Measurements from ENCODE around the gene SLC48A1.

SLC48A1 gene

DNA sequence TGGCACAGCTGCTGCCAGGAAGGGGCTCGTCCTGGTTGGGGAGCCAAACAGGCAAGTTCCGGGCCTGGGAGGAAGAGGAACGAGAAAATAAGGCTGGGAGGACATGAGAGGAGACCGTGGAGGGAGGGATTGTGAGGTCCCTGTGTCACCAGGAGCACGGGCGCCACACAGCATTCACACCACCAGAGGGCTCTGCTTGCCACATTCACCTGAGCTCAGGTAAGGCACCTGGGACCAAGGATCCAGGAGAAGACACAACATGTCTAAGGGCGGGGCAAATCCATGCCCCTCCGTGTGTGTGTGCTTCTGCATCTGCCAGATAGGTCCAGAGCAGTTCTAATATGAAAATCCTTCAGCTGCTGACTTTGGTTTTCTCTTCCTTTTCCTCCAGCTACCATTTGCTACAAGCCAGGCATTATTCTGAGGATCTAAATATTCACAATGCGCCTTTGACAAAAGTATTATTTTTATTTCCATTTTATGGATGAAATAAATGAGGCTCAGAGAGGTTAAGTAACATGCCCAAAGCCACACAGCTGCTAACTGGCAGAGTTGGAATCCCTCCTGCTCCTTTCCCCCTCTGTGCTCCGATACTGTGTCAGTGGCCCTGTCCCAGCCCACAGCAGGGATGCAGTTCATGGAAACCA is 28.9 kb upstream of the SLC48A1 start:
- DNase-seq (ENCODE audit: low spot score): peak; percentile 88

DNA sequence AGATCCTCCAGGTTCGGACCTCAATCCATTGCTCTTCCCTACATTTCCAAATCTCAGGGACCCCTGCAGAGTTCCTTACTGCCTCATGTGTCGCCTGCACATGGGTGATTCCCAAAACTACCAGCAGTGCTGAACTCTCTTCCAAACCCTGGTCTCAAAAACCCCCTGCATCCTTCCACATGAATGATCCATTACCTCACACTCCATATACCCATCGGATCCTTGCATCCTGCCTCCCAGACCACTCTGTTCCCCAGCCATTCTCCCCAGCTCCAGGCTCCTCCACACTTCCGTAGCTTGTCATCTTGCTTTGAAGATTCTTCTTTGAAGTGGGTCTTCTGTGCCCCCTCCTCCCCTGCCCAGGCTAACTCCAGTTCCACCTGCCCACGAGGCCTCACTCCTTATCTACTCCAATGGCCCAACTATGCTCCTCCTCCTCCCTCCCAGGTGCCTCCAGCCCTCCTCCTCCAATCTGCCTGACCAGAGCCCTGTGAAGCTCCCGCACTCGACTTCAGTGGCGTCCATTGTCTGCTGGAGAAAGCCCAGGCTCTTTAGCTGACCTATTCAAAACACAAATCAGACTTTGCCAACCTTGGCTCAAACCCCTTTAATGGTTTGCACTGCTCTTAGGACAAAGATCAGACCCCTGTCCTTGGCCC is 28.1 kb upstream of the SLC48A1 start:
- DNase-seq (ENCODE audit: low spot score): no peak

- DNase-seq (ENCODE audit: low spot score): no peak
Observed at GRCh38 chr12:47745485-47746041, 27.5 kb upstream of the SLC48A1 start.

DNA sequence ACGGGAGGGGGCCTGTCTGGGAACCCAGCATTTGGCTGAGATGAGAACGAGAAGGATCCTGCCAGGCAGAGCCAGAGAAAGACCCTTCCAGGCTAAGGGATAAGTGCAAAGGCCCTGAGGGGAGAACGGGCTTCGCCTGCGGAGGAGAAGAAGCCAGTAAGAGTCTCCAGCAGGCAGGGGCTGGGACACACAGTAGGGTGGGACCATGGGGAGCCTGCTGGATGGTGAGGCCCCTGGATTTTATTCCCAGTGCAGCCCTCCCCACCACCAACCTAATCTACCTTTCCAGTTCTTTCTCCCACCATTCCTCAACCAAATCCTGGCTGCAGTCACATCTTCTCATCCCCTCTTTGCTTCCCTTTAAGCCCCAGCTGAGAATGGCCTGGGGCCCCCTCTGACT is 27.0 kb upstream of the SLC48A1 start:
- DNase-seq (ENCODE audit: low spot score): no peak

- no peak for DNase-seq (ENCODE audit: low spot score)
Observed at GRCh38 chr12:47746523-47746922, 26.5 kb upstream of the SLC48A1 start.

- DNase-seq (ENCODE audit: low spot score): no peak
Observed at GRCh38 chr12:47747126-47747525, 25.9 kb upstream of the SLC48A1 start.

DNA sequence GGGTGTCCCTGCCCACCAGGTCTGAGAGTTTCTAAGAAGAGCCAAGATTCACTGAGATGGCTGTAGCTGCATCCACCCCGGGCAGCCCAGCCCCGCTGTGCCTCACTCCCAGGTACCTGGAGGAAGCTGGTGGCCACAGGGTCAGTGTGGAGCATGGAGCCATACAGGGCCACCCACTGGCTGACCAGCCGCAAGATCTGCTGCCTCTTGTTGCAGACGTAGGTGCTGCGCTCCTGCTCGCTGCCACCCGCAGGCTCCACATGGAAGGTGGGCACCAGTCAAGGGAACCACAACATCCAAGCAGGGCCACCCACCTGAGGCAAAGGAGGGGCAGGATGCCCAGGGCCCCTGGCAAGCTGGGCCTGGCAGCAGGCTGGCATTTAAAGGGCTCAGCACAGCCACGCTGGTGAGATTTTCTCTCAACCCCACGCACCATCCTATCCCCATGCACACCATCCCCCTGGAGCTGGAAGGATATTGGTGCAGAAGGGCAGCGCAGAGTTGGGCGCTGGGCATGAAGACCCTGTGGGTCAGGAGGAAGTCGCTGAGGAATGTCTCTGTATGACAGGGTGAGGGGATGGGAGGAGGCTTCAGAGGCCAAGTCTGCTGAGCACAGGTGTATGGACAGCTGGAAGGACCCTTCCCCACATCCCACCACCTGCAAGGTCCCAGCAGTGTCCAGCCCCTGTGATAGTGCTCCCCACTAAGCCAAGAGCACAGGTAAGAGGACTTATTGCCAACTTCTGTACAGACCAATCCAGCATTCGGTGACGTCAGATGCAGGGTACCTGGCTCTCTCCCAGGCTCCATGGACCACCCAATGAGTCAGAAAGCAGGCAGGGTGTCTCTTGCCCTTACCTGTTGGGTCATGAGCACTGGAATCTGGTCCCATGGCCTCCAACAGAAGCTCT is 25.2 kb upstream of the SLC48A1 start:
- no peak for DNase-seq (ENCODE audit: low spot score)

DNA sequence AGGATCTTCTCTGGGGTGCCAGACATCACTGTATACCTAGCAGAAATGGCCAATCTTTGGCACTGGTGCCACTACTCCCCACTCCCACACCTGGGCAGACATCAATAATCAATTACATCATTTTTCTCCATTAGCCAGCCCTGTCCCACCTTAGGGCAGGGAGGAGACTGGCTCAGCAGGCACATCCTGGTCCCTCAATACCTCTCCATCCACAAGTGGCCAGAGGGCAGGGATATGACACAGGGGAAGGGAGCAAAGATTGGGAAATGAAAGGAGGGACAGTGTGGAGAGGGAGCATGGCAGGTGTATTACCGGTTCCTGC is 24.6 kb upstream of the SLC48A1 start:
- DNase-seq (ENCODE audit: low spot score): no peak

GRCh38 chr12:47748899-47749298 is 24.1 kb upstream of the SLC48A1 start:
- DNase-seq (ENCODE audit: low spot score): no peak

- no peak for DNase-seq (ENCODE audit: low spot score)
Observed at GRCh38 chr12:47750229-47750798, 22.7 kb upstream of the SLC48A1 start.

- no peak for DNase-seq (ENCODE audit: low spot score)
Observed at GRCh38 chr12:47750916-47751470, 22.0 kb upstream of the SLC48A1 start.

GRCh38 chr12:47751561-47751960 is 21.5 kb upstream of the SLC48A1 start:
- no peak for DNase-seq (ENCODE audit: low spot score)

DNA sequence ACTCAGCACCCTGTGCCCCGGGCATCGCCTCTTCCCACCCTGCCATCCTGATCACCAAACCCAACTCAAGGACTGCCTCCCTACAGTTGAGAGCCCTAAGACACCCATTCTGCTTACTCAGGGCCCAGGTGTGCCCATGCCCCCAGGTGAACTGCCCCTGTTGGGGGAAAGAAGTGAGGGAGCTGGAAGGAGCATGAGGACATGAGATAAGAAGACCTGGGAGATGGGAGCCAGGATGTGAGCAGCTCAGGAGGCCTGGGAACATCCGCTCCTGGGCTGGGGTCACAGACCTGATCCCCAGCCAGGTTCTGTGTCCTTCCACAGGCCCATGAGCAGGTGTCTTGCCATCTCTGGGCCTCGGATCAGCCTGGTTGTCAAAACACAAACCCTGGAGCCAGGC is 20.9 kb upstream of the SLC48A1 start:
- no peak for DNase-seq (ENCODE audit: low spot score)

DNA sequence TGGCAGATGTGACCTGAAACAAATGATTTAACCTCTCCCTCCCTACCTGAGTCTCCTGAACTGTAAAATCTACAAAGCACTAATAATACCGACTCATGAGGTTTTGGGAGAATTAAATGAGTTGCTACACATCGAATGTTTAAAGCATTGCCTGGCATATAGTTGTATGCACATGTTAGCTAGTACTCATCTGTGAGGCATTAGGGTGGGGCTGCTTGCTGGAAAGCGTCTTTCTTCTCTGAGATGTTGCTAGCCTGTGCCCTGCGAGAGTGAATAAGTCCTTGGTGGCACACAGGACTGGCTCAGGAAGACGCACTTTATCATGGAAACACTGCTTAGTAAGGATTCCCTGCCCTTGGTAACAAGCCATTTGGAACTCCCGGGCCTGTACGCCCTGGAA is 20.5 kb upstream of the SLC48A1 start:
- no peak for DNase-seq (ENCODE audit: low spot score)

GRCh38 chr12:47753021-47754001 is 19.7 kb upstream of the SLC48A1 start:
- peak; percentile 75 for DNase-seq (ENCODE audit: low spot score)

GRCh38 chr12:47754126-47754525 is 18.9 kb upstream of the SLC48A1 start:
- no peak for DNase-seq (ENCODE audit: low spot score)

GRCh38 chr12:47754881-47755280 is 18.2 kb upstream of the SLC48A1 start:
- no peak for DNase-seq (ENCODE audit: low spot score)

- no peak for DNase-seq (ENCODE audit: low spot score)
Observed at GRCh38 chr12:47755655-47756562, 17.1 kb upstream of the SLC48A1 start.

- DNase-seq (ENCODE audit: low spot score): no peak
Observed at GRCh38 chr12:47757364-47757839, 15.6 kb upstream of the SLC48A1 start.
